Tongue (tissue), 2 donors: ENCODE results near the gene MDM1. TPM values are rescaled to one million over a fixed set of nuclear protein-coding genes. Genes with fewer than 3 reads are reported as not detected.

ENCODE experiments used
- DNase-seq: peaks from one replicate; pipeline ENCODE4 v3.0.0-alpha.2; 2015
- total RNA-seq: library from RNA; depleted of rRNA; stranded (reverse); fragments of >200 nt; gene quantifications from one replicate; pipeline ENCODE4 v1.2.3, GENCODE V29; 2014

MDM1 gene
- total RNA-seq, 1 donor from 2014 or later = 21.2 TPM

- DNase-seq = no peak
Measured at GRCh38 chr12:68356060-68356695, 24.0 kb upstream of the MDM1 start.

- no peak for DNase-seq
Measured at GRCh38 chr12:68354977-68355541, 22.9 kb upstream of the MDM1 start.

GRCh38 chr12:68352067-68352466 is 19.9 kb upstream of the MDM1 start:
- no peak for DNase-seq

- DNase-seq = no peak
Measured at GRCh38 chr12:68350753-68351152, 18.6 kb upstream of the MDM1 start.

GRCh38 chr12:68349921-68350606 is 17.9 kb upstream of the MDM1 start:
- no peak for DNase-seq

- peak; percentile 72 for DNase-seq
Measured at GRCh38 chr12:68349220-68349621, 17.1 kb upstream of the MDM1 start.

- no peak for DNase-seq
Measured at GRCh38 chr12:68348419-68348818, 16.3 kb upstream of the MDM1 start.

- DNase-seq = no peak
Measured at GRCh38 chr12:68345763-68346162, 13.6 kb upstream of the MDM1 start.

GRCh38 chr12:68344126-68344525 is 12.0 kb upstream of the MDM1 start:
- no peak for DNase-seq

- no peak for DNase-seq
Measured at GRCh38 chr12:68342966-68343365, 10.8 kb upstream of the MDM1 start.

GRCh38 chr12:68341822-68342221 is 9.7 kb upstream of the MDM1 start:
- no peak for DNase-seq

- no peak for DNase-seq
Measured at GRCh38 chr12:68340404-68341270, 8.5 kb upstream of the MDM1 start.

GRCh38 chr12:68336889-68337303 is 4.7 kb upstream of the MDM1 start:
- no peak for DNase-seq

- no peak for DNase-seq
Measured at GRCh38 chr12:68335462-68335861, 3.3 kb upstream of the MDM1 start.

GRCh38 chr12:68334132-68334531 is 2.0 kb upstream of the MDM1 start:
- DNase-seq = peak; percentile 52

GRCh38 chr12:68332728-68333630 is 817 bp upstream of the MDM1 start:
- DNase-seq = no peak

- DNase-seq = no peak
Measured at GRCh38 chr12:68331500-68331868, 678 bp downstream of the MDM1 start.

GRCh38 chr12:68327896-68328295 is 4.3 kb downstream of the MDM1 start:
- DNase-seq = no peak

GRCh38 chr12:68326716-68327115 is 5.4 kb downstream of the MDM1 start:
- no peak for DNase-seq

- DNase-seq = no peak
Measured at GRCh38 chr12:68325966-68326365, 6.2 kb downstream of the MDM1 start.

GRCh38 chr12:68324531-68324930 is 7.6 kb downstream of the MDM1 start:
- no peak for DNase-seq

- no peak for DNase-seq
Measured at GRCh38 chr12:68321140-68321539, 11.0 kb downstream of the MDM1 start.
